ENCODE data around the gene MRPS7. TPM values are rescaled to one million over a fixed set of nuclear protein-coding genes. Genes with fewer than 3 reads are reported as not detected.

The MRPS7 gene
- total RNA-seq, 1 donor, result 45.6 TPM

DNA sequence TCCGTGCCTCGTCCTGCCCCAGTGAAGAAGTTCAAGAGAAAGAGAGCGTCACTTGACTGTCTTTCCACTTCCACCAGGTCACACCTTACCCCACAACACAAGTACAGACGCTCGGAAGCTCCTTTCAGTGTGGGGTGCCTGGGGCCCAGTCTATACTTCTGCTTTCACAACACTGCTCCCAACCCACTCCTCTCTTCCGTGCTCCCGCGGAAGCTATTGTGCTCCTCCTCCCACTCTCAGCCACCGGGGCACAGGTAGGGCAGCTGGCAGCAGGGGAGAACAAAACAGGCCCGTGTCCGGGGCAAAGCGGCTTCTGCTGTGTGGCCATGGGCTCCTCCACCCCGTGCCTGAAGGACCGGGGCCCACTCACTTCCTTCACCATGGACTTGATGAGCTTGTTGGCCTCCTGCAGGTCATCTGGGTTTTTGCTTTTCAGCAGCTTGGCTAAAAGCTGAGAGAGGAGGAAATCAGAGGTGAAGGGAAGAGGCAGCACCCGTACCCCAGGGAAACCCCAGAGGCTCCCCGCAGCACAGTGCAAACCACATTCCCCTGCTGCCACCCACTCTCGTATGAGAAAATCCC, 19.1 kb upstream of the MRPS7 start:
- no peaks in the 10 kb centered on the region for H3K9me3 ChIP-seq (ENCODE audit: low read depth, low read length)
- DNase-seq (ENCODE audit: insufficient read length, low spot score, missing footprints), result peak; percentile 46
- H3K27me3 ChIP-seq (ENCODE audit: insufficient read depth, low read length), result no peaks in the 10 kb centered on the region
- H3K27ac ChIP-seq (ENCODE audit: low read depth, low read length), result peak overlapping the region; percentile 81
- no peak overlapping the region for H3K4me3 ChIP-seq (ENCODE audit: insufficient read depth, low read length)
- H3K79me2 ChIP-seq (ENCODE audit: insufficient read depth, low read length), result peaks cover 12% of the 10 kb centered on the region
- no peak overlapping the region for H2AFZ ChIP-seq (ENCODE audit: low read length)
- peaks cover 23% of the 10 kb centered on the region for H3K4me1 ChIP-seq (ENCODE audit: insufficient read depth, low read length)
- H3K36me3 ChIP-seq (ENCODE audit: insufficient read depth, low read length), result peaks cover 82% of the 10 kb centered on the region
- no peak overlapping the region for H3K4me2 ChIP-seq (ENCODE audit: insufficient read depth, low read length)
- H4K20me1 ChIP-seq (ENCODE audit: insufficient read depth, low read length), result peaks cover 84% of the 10 kb centered on the region
- TF ChIP-seq, protein P1, sequence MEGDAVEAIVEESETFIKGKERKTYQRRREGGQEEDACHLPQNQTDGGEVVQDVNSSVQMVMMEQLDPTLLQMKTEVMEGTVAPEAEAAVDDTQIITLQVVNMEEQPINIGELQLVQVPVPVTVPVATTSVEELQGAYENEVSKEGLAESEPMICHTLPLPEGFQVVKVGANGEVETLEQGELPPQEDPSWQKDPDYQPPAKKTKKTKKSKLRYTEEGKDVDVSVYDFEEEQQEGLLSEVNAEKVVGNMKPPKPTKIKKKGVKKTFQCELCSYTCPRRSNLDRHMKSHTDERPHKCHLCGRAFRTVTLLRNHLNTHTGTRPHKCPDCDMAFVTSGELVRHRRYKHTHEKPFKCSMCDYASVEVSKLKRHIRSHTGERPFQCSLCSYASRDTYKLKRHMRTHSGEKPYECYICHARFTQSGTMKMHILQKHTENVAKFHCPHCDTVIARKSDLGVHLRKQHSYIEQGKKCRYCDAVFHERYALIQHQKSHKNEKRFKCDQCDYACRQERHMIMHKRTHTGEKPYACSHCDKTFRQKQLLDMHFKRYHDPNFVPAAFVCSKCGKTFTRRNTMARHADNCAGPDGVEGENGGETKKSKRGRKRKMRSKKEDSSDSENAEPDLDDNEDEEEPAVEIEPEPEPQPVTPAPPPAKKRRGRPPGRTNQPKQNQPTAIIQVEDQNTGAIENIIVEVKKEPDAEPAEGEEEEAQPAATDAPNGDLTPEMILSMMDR (IDR thresholded peaks at IDR 0.05; ENCODE audit: extremely low read depth, low read depth, low read length), result no peak

DNA sequence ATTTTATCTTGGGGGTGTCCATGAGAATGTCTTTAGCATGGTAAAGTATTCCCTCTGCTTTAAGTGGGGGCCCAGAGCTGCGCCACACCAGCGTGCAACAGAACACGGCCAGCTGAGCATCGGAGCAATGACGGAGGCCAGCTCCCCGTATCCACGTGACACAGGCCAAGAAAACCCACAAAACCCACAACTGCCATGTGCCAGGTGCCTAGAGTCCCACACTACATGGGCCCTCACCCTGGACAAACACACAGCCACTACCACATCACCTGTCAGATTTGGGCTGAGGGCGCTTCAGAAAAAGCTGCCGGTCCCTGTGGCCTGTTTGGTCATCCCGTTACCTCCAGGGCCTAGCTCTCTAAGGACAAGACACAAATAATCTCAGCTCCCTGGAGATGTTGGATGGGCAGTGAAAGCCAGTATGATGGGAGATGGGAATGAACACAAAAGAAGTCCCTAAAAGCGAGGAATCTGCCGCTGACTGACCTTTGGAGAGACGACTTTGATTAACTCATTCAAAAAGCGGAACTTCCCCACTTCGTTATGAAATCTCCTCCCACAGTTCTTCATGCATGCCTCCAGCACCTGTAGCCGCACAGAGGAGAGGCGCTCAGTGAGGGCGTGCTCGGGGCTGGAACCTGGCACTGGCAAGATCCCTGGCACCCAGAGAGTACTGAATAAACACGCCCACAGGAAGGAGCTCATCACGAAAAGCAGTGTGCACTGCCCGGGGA, 17.4 kb upstream of the MRPS7 start:
- Histone ChIP-seq H3K4me3 (ENCODE audit: insufficient read depth, low read length) (no peak overlapping the region), H3K4me1 (ENCODE audit: insufficient read depth, low read length) (peaks cover 23% of the 10 kb centered on the region), H3K27ac (ENCODE audit: low read depth, low read length) (no peak overlapping the region), H4K20me1 (ENCODE audit: insufficient read depth, low read length) (peaks cover 73% of the 10 kb centered on the region), H3K27me3 (ENCODE audit: insufficient read depth, low read length) (no peaks in the 10 kb centered on the region), H3K9me3 (ENCODE audit: low read depth, low read length) (no peaks in the 10 kb centered on the region), H3K79me2 (ENCODE audit: insufficient read depth, low read length) (peaks cover 23% of the 10 kb centered on the region), H3K36me3 (ENCODE audit: insufficient read depth, low read length) (peaks cover 68% of the 10 kb centered on the region), H2AFZ (ENCODE audit: low read length) (no peak overlapping the region), H3K4me2 (ENCODE audit: insufficient read depth, low read length) (no peak overlapping the region)
- TF ChIP-seq, protein P1 (IDR thresholded peaks at IDR 0.05; ENCODE audit: extremely low read depth, low read depth, low read length), result no peak
- DNase-seq (ENCODE audit: insufficient read length, low spot score, missing footprints), result peak; percentile 51

DNA sequence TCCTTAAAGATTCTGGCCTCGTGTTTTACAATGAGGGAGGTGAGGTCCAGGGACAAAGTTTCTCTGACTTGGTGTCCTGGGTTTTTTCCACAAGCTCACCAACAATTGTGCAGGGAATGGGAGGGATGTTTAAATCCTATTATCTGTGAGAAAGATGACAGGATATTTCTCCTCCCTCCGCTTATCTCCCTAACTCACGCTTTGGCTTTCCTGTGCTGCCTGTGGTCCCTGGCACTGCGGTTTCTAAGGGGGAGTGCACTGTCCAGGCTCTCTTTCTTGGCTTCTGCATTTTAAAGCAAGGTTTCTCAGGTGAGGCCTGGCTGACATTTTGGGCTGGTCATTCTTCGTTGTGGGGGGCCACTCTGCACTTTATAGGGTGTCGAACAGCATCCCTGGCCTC, 16.7 kb upstream of the MRPS7 start:
- Histone ChIP-seq H3K79me2 (ENCODE audit: insufficient read depth, low read length) (peaks cover 26% of the 10 kb centered on the region), H4K20me1 (ENCODE audit: insufficient read depth, low read length) (peaks cover 75% of the 10 kb centered on the region), H3K9me3 (ENCODE audit: low read depth, low read length) (no peaks in the 10 kb centered on the region), H3K4me1 (ENCODE audit: insufficient read depth, low read length) (peaks cover 30% of the 10 kb centered on the region), H3K4me3 (ENCODE audit: insufficient read depth, low read length) (no peak overlapping the region), H3K27me3 (ENCODE audit: insufficient read depth, low read length) (no peaks in the 10 kb centered on the region), H3K27ac (ENCODE audit: low read depth, low read length) (no peak overlapping the region), H3K36me3 (ENCODE audit: insufficient read depth, low read length) (peaks cover 61% of the 10 kb centered on the region), H2AFZ (ENCODE audit: low read length) (no peak overlapping the region), H3K4me2 (ENCODE audit: insufficient read depth, low read length) (no peak overlapping the region)
- DNase-seq (ENCODE audit: insufficient read length, low spot score, missing footprints), result peak; percentile 52
- TF ChIP-seq, protein P1 (IDR thresholded peaks at IDR 0.05; ENCODE audit: extremely low read depth, low read depth, low read length), result no peak

DNA sequence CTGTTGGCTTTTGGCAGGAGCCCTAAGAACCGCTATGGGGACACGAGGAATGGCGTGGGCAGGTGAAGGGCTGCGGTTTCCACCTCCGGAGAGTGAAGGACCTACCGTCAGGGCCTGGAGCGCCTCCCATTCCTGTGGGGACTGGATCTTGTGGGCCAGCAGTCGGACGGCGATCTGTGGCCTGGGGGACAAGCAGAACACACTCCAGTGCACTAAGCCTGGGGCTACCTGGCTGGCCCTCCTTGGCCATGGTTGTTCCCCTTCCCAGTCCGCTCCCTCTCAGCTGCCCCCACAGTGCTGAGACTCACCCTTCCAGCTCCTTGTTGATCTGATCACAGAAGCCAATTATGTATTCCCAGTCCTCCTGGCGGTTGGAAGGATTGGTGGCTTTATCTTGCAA, 15.3 kb upstream of the MRPS7 start:
- peaks cover 21% of the 10 kb centered on the region for H3K4me1 ChIP-seq (ENCODE audit: insufficient read depth, low read length)
- H3K4me3 ChIP-seq (ENCODE audit: insufficient read depth, low read length), result no peak overlapping the region
- peaks cover 52% of the 10 kb centered on the region for H3K36me3 ChIP-seq (ENCODE audit: insufficient read depth, low read length)
- H4K20me1 ChIP-seq (ENCODE audit: insufficient read depth, low read length), result peaks cover 63% of the 10 kb centered on the region
- no peak overlapping the region for H3K27ac ChIP-seq (ENCODE audit: low read depth, low read length)
- no peaks in the 10 kb centered on the region for H3K9me3 ChIP-seq (ENCODE audit: low read depth, low read length)
- H3K79me2 ChIP-seq (ENCODE audit: insufficient read depth, low read length), result peaks cover 32% of the 10 kb centered on the region
- H3K27me3 ChIP-seq (ENCODE audit: insufficient read depth, low read length), result no peaks in the 10 kb centered on the region
- H2AFZ ChIP-seq (ENCODE audit: low read length), result no peak overlapping the region
- TF ChIP-seq, protein P1 (IDR thresholded peaks at IDR 0.05; ENCODE audit: extremely low read depth, low read depth, low read length), result no peak
- H3K4me2 ChIP-seq (ENCODE audit: insufficient read depth, low read length), result no peak overlapping the region
- DNase-seq (ENCODE audit: insufficient read length, low spot score, missing footprints), result peak; percentile 15

All from osteoblast (primary cell).